Measurements from ENCODE around the gene SLC35B4.

SLC35B4 gene

DNA sequence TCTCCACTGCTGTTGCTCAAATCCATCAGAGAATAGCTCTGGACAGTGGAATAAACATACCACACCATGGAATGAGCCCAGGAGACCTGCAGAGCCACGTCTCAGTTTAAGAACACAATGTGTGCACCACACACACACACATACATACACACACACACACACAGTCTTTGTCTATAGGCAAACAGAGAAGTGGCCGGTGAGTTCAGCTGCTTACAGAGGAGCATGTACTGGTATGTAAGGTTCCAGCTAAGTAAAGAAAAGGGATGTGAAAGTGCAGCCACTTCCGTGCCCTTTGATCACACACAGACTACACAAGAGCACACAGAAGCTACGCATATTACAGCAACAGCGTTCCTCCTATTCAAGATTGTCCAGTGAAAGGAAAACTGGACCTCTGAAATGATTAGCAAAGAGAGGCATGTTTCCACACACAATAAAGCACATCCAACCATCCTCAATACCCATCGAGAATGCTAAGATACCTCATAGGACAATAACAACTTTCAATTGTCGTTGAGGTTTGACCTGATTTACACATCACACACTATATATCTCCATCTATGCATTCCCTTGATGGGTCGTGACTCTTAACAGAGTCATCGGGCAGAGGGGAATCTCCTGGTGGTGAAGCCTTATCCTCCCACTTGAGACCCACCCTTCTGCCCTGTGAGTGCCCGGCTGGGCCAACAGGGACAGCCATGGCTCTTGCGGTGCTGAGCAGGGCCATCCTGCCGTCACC lies 23.6 kb downstream of the SLC35B4 start:
- no peak for DNase-seq (ENCODE audit: low read depth in 1 of 2, low spot score in 1 of 2)

DNA sequence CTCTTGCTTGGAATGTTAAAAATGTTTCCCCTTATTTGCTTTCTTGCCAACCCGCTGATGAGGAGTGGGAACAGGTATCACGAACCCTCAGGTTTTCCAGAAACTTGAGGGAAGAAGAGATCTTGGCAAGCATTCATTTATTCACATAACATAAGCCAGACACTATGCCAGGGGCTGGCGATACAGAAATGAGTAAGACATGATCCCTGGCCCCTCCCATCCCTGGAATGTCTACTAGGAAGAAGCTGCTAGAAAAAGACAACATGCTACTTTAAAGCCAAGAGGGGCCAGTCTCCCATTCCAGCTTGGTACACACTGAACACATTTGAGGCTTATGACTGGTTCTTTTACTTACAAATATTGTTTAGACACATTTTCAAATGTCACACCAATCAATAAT lies 26.4 kb downstream of the SLC35B4 start:
- DNase-seq (ENCODE audit: low read depth in 1 of 2, low spot score in 1 of 2), result no peak

DNA sequence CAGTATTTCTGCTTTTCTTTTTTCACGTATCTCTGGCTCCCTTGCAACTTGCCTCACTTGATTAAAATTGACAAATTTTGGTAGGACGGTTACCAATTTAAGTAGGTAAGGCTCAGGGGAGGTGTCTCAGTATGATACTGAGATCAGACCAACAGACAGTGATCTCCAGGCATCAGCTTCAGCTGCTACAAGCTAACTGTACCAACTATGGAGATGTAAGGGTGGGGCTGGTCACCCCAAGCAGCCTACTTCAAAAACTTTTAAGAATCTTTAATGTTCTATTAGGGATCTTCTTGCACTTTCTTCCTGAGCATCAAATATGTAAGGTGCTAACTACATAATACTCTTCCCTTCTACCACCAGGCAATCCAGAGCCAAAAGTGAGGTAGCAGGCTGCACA lies 26.9 kb downstream of the SLC35B4 start:
- no peak for DNase-seq (ENCODE audit: low read depth in 1 of 2, low spot score in 1 of 2)

DNA sequence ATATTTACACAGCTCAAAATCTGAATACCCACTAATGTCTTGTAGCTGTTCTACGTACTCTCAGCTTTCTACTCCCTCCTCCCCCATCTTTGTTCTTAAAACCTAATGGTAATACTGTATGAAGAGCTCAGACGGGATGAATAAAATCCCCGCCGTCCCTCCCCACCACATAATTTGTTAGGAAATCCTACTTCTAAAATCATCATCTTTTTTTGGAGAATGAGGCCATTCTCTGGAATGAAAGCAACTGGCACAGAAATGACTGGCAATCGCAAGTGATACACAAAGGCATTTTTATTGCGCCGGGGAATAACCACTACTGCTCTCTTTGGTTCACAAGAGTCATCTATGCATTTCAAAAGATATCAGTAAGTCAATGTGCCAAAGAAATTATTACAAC lies 27.3 kb downstream of the SLC35B4 start:
- no peak for DNase-seq (ENCODE audit: low read depth in 1 of 2, low spot score in 1 of 2)

DNA sequence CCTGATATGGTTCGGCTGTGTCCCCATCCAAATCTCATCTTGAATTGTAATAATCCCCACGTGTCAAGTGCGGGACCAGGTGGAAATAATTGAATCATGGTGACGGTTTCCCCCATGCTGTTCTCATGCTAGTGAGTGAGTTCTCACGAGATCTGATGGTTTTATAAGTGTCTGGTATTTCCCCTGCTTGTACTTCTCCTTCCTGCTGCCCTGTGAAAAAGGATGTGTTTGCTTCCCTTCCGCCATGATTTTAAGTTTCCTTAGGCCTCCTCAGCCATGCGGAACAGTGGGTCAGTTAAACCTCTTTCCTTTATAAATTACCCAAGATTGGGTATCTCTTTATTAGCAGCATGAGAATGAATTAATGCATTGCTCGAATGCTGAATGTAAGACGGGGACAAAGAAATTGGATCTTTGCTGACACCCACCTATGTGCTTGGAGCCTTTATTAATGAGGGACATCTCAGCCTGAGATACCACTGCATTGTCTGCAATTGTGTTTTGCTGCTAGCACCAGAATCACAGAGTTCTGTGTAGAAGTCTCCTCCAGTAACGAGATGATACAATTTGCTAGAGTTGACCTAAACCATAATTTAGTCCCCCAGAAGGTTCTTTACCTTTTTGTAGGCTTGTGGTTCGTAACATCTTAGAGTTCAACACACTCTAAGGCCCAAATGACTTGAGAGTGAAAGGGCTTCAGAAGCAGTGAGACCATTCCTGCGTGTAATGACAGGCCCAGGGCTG lies 28.6 kb downstream of the SLC35B4 start:
- DNase-seq (ENCODE audit: low read depth in 1 of 2, low spot score in 1 of 2), result no peak

DNA sequence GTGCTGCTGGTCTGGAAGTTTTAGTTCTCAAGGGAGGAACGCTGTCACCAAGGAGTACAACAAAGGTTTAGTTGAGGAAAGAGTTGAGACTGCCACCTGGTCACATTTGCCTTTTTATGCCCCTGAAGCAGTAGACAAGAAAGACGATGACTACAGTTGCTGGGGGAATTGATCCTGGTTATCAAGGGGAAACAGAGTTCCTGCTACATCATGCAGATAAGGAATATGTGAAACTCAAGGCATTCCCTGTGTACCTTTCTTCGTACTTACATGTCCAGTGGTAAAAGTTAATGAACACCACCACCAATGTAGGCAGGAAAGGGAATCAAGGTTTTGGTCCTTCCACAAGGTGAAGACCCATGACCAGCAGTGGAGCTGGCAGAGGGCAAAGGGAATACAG lies 31.8 kb downstream of the SLC35B4 start:
- no peak for DNase-seq (ENCODE audit: low read depth in 1 of 2, low spot score in 1 of 2)

DNA sequence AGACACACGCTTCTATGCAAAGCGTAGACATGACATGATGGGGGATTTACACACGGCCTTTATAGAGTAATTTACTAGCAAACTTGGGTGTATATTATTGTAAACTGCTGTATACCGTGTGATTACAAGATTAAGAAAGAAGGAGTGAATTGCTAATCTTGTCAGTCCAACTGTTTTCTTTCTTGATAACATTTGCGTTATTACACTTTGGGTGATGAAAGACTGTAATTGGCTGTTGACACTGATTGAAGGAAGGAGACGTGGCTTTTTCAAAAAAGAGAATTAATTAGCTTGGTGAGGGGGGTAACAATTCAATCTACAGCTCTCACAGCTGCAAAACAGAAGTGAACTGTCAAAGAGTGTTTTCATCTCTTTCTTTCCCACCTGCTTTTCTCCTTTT lies 32.7 kb downstream of the SLC35B4 start:
- DNase-seq (ENCODE audit: low read depth in 1 of 2, low spot score in 1 of 2), result no peak

DNA sequence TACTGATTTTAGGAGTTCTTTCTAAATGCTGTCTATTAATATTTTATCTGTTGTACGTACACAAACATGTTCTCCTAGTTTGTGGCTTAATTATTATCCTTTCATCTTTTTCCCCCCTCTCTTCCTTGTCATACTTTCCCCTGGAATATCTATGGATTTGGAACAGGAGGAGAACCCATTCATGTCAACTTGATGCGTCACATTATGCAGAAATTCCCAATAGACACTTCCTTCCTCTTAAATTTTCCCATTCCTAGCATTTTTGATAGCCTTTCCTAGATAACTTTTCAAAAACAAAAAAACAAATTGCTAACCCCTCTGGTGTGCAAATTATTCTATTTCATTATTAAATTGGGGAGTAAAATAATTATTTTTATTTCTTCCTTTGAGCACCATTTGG lies 36.2 kb downstream of the SLC35B4 start:
- DNase-seq (ENCODE audit: low read depth in 1 of 2, low spot score in 1 of 2), result no peak

DNA sequence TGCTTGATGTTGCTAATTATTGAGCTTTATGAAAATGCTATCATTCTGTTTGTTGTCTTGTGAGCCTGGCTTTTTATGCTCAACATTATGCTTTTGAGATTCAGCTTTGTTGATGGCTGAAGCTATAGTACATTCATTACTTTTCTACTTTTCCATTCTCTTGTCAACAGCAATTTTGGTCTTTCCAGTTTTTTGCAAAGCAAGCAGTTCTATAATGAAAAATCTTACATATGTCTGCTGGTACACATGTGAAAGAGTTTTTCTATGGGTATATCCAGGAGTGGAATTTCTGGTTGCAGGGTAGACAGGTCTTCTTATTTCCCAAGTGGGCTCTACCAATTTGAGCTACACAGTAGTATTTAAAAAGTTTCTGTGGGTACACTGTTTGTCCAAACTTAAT lies 36.8 kb downstream of the SLC35B4 start:
- DNase-seq (ENCODE audit: low read depth in 1 of 2, low spot score in 1 of 2), result no peak

DNA sequence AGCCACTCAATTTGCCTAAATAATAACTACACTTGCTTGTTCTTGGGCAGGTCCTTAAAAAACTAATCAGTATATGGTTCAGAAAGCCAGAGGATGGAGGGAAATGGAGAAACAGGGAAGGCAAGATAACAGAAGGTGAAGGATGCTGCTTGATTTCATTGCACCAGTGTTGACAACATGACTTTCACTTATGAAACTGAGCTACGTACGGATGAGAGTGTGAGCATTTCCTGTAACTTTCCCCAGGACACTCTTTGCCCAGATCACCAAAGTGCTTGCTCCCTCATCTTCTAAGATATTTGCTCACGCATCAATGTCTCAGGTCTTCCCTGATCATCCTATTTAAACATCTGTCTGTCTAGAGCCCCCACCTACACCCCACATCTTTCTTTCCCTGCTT lies 37.4 kb downstream of the SLC35B4 start:
- no peak for DNase-seq (ENCODE audit: low read depth in 1 of 2, low spot score in 1 of 2)

DNA sequence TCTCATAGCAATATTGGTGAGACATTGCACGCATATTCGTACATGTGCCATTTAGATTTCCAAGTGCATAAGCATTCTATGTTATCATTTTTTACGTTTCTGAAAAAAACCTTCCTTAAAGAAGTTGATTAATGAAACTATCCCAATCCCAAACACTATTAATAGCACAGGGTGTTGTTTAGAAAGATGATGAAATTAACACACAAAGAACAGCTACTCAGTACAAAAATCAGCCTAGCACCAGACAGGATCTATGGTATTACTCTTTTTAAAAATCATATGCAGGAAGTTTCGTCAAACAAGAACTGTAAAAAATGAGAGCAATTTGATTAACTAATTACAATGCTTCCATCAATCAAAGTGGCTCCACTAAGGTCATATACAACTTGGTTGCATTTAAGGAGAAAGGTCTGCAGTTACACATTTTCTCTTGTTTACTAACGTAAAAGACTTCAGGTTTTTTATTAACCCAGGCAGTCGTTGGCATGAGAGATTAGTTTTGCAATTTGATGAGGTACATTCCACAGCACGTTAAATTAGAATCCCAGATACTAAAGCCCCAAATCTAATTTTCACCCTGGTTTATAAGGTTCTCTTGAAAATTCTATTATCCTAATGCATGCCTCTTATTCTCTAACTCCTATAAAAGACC lies 38.1 kb downstream of the SLC35B4 start:
- DNase-seq (ENCODE audit: low read depth in 1 of 2, low spot score in 1 of 2), result no peak

DNA sequence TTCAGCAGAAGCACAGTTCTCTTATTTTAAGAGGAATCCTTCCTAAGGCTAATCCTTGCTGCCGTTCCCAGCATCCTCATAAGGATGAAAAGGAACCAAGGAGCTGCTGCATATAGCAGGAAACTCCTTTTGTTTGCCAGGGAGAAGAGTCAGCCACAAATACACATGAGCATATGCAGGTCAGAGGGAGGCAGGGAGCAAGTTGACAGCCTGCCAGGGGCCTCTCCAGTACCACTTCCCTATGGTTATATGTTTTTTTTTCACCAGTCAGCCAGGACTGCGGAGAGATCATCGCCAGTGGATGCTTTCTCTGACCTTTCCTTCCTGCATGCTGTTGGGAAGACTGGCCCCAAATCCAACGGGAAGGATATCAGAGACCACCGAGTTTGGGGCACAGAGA lies 39.8 kb downstream of the SLC35B4 start:
- DNase-seq (ENCODE audit: low read depth in 1 of 2, low spot score in 1 of 2), result no peak

DNA sequence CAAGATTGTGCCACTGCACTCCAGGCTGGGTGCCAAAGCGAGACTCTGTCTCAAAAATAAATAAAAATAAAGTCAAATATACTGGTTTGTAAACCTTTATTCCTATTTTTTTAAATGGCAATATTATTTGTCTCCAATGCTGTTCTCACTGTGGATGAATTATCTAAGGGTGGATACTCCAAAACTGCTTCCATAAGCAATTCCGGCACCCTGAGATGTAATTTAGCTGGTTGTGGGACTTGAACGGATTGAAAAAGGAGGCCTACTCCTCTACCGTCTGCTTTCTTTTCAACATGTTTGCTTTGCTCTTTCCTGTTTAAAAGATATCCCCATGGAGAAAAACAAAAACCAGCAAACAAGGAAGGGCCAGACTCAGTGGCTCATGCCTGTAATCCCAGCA lies 54.4 kb downstream of the SLC35B4 start:
- no peak for DNase-seq (ENCODE audit: low read depth in 1 of 2, low spot score in 1 of 2)

DNA sequence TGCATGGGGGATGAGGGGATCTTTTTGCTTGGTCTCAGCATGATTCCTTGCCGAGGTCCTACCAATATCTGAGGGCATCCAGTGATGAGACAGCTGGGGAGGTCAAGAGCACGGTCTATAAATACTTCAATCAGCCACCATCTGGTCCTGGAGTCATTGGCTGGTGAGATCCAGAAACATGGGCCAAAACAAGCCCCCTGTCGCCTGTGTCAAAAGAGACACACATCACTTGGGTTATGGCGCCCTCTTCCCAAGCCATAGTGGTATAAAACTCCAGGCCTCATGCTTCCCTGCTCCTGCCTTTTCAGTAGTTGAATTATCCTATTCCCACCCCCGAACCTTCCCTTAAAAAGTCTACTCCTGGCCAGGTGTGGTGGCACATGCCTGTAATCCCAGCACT lies 60.9 kb downstream of the SLC35B4 start:
- no peak for DNase-seq (ENCODE audit: low read depth in 1 of 2, low spot score in 1 of 2)

DNA sequence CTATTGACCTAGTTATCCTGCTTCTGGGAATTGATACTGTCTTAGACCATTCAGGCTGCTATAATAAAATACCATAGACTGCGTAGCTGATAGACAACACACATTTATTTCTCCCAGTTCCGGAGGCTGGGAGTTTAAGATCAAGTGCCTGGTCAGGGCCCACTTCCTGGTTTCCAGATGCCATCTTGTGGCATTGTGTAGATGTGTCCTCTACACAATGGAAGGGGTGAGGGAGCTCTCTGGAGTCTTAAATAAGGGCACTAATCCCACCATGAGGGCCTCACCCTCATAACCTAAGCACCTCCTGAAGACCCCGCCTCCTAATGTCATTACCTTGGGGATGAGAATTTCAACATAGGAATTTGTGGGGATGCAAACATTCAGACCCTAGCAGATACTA lies 62.4 kb downstream of the SLC35B4 start:
- DNase-seq (ENCODE audit: low read depth in 1 of 2, low spot score in 1 of 2), result no peak

DNA sequence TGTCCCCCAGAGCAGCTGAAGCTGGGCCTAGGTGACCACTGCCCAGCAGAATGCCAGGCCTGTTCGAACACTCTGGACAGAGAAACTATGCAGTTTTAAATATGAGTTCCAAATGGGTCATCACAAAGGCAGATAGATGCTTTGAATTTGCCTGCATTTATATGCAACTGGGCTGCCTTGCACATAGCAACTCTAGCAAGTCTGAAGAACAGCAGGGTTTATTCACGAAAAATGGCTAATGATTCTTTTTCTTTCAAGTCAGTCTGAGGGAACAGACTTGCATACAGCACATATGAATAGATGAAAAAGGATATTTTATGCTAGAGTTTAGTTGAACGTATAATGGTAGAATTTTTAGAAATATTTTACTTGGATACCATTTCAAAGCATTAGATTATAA lies 68.5 kb downstream of the SLC35B4 start:
- no peak for DNase-seq (ENCODE audit: low read depth in 1 of 2, low spot score in 1 of 2)

DNA sequence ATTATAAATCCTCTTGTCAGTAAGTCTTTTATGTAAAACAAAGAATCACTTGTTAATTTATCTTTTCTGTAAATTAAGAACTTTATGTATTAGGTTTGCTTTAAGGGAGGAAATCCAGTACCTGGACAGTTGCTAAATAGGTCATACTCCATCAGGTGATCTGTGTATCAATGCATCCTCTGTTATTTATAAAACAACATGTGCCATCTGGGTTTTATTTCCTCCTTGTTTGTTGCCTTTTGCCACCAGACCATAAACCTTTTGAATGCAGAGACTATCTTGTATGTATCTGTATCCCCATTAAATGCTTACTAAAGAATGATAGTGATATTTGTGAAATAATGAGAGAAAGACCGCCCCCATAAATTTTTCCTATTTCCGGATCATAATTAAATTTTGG lies 70.0 kb downstream of the SLC35B4 start:
- DNase-seq (ENCODE audit: low read depth in 1 of 2, low spot score in 1 of 2), result no peak

DNA sequence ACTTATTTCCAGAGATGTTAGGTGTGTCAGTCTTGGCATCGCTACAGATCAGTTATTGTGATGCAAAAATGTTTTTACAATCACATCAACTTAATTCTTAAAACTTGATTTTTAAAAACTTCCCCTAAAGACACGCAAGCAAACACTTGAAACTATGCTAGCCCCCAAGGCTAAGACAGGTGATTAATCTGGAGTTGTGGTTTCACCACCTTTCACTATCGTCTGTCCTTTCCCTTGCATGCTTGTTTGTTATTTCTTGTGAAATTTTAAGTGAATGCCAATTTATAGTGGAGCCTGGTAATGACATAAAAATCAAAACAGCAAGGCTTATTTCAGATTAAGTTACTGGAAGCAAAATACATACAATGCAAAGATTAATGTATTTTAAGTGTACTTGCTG lies 70.4 kb downstream of the SLC35B4 start:
- DNase-seq (ENCODE audit: low read depth in 1 of 2, low spot score in 1 of 2), result no peak

DNA sequence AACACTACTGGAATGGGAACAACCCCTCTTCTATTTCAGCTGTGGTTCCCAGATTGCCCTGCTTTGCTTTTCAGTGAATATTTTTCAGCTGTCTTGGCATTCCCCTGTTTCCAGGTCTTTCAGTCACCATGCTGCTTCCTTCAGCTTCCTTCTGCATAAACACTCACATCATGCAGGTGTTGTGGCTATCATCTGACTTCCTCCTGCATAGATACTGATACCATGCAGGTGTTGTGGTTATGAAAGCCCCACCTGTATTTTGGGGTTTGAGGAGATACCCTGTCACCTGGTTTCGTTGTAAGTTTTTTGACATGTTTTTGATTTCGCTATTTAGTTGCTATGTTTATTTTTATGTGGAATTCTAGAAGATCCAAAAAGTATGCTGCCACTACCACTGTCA lies 71.5 kb downstream of the SLC35B4 start:
- DNase-seq (ENCODE audit: low read depth in 1 of 2, low spot score in 1 of 2), result no peak
